ENCODE results near the gene SRSF4. TPM values are rescaled to one million over a fixed set of nuclear protein-coding genes. Genes with fewer than 3 reads are reported as not detected.

Gene SRSF4
- total and polyA plus RNA-seq, 4 donors = 56.7 to 69.3 (median 67.7) TPM

DNA sequence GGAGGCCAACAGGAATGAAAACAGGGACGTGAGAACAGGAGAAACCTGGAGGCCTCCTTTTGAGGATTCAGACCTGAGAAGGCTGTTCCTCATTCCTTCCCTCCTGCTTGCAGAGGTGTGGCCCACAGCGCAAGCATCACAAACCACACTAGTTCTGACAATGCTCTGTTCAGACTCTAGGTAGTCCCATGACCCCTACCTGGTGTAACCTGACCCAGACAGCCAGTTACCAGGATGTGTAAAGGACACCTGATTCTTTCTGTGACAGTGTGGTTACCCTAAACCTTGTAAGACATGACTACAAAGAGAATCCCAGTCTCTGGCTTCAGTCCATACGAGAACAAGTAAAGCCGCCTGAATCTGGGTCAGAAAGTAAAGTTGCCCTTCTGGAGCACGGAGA, 45.8 kb upstream of the SRSF4 start:
- TF ChIP-seq, protein P1, sequence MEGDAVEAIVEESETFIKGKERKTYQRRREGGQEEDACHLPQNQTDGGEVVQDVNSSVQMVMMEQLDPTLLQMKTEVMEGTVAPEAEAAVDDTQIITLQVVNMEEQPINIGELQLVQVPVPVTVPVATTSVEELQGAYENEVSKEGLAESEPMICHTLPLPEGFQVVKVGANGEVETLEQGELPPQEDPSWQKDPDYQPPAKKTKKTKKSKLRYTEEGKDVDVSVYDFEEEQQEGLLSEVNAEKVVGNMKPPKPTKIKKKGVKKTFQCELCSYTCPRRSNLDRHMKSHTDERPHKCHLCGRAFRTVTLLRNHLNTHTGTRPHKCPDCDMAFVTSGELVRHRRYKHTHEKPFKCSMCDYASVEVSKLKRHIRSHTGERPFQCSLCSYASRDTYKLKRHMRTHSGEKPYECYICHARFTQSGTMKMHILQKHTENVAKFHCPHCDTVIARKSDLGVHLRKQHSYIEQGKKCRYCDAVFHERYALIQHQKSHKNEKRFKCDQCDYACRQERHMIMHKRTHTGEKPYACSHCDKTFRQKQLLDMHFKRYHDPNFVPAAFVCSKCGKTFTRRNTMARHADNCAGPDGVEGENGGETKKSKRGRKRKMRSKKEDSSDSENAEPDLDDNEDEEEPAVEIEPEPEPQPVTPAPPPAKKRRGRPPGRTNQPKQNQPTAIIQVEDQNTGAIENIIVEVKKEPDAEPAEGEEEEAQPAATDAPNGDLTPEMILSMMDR (IDR thresholded peaks at IDR 0.05; ENCODE audit: control extremely low read depth, extremely low read depth) = no peak
- peaks cover 0 to 10% (median 3%) of the 10 kb centered on the region in 4 donors for H3K36me3 ChIP-seq (ENCODE audit: control insufficient read depth in 4 of 4, insufficient read depth in 4 of 4, low read length in 4 of 4)
- H3K9me3 ChIP-seq (ENCODE audit: control insufficient read depth in 4 of 4, insufficient read depth in 3 of 4, low read length in 3 of 4) = no peaks in the 10 kb centered on the region
- peaks cover 0 to 9% (median 6%) of the 10 kb centered on the region in 5 donors for H3K4me1 ChIP-seq (ENCODE audit: control insufficient read depth in 5 of 5, insufficient read depth in 5 of 5, low read length in 5 of 5)
- no peak overlapping the region for H3K27ac ChIP-seq (ENCODE audit: low read depth in 1 of 2, low read length in 1 of 2)
- H3K9ac ChIP-seq (ENCODE audit: insufficient read depth in 1 of 2, low read length in 2 of 2) = no peak overlapping the region
- no peak overlapping the region for H3K4me3 ChIP-seq
- no peaks in the 10 kb centered on the region for H3K27me3 ChIP-seq (ENCODE audit: control insufficient read depth in 3 of 3, insufficient read depth in 3 of 3, low read length in 2 of 3)
- no peak for ATAC-seq (ENCODE audit: insufficient read depth, low FRiP score)
- DNase-seq = no peak
- WGBS, 2 donors = 91% methylated on average over 5 of the region's 5 CpGs

DNA sequence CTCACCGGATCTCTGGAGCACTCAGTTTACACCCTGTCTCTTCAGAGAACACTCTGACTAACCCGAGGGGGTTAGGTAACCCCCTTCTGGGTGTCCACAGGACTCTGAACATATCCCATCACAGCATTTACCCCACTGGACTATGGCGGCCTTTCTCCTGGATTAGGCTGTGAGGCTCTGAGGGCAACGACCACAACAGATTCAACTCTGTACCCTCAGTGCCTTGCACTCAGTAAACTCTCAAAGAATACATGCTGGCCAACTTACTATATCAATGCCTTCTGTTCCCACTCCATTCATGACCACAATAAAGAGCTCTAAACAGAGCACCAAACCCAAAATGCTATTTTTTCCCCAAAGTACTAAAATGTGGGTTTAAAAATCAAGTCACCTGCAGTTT, 43.7 kb upstream of the SRSF4 start:
- no peaks in the 10 kb centered on the region for H3K9me3 ChIP-seq (ENCODE audit: control insufficient read depth in 4 of 4, insufficient read depth in 3 of 4, low read length in 3 of 4)
- TF ChIP-seq, protein P1 (IDR thresholded peaks at IDR 0.05; ENCODE audit: control extremely low read depth, extremely low read depth) = no peak
- H3K9ac ChIP-seq (ENCODE audit: insufficient read depth in 1 of 2, low read length in 2 of 2) = no peak overlapping the region
- peaks cover 0 to 14% (median 5%) of the 10 kb centered on the region in 4 donors for H3K36me3 ChIP-seq (ENCODE audit: control insufficient read depth in 4 of 4, insufficient read depth in 4 of 4, low read length in 4 of 4)
- no peak for DNase-seq
- no peaks in the 10 kb centered on the region for H3K27me3 ChIP-seq (ENCODE audit: control insufficient read depth in 3 of 3, insufficient read depth in 3 of 3, low read length in 2 of 3)
- WGBS, 2 donors = 93 to 98% methylated on average over 4 of the region's 4 CpGs
- peaks cover 0 to 8% (median 3%) of the 10 kb centered on the region in 5 donors for H3K4me1 ChIP-seq (ENCODE audit: control insufficient read depth in 5 of 5, insufficient read depth in 5 of 5, low read length in 5 of 5)
- H3K4me3 ChIP-seq = no peak overlapping the region
- H3K27ac ChIP-seq (ENCODE audit: low read depth in 1 of 2, low read length in 1 of 2) = no peak overlapping the region
- no peak for ATAC-seq (ENCODE audit: insufficient read depth, low FRiP score)

DNA sequence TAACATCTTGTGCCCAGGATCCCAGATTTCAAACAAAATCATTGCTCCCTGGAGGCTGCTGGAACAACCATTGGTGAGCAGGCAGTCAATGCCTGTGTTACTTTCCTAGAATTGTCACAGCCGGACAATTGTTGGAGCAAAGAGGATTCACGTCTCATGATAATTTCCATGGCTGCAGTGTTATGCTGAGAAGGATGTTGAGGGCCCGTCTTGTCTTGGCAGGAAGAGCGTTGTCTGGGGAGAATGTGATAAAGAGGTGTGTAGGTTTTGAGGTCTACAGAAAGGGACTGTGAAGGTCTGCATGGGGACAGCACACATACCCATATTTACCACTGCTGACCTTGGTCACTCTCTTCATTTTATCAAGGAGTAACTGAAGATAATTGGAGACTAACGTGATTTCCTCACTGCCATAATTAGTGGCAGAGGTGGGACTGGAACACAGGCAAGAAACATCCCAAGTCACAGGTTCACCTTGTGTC, 42.7 kb upstream of the SRSF4 start:
- ATAC-seq (ENCODE audit: insufficient read depth, low FRiP score) (no peak), DNase-seq (no peak)
- Histone ChIP-seq H3K4me1 (ENCODE audit: control insufficient read depth in 5 of 5, insufficient read depth in 5 of 5, low read length in 5 of 5) (no peaks in the 10 kb centered on the region), H3K36me3 (ENCODE audit: control insufficient read depth in 4 of 4, insufficient read depth in 4 of 4, low read length in 4 of 4) (peaks cover 0 to 16% (median 7%) of the 10 kb centered on the region in 4 donors), H3K9me3 (ENCODE audit: control insufficient read depth in 4 of 4, insufficient read depth in 3 of 4, low read length in 3 of 4) (no peaks in the 10 kb centered on the region), H3K9ac (ENCODE audit: insufficient read depth in 1 of 2, low read length in 2 of 2) (no peak overlapping the region), H3K4me3 (no peak overlapping the region), H3K27me3 (ENCODE audit: control insufficient read depth in 3 of 3, insufficient read depth in 3 of 3, low read length in 2 of 3) (no peaks in the 10 kb centered on the region), H3K27ac (ENCODE audit: low read depth in 1 of 2, low read length in 1 of 2) (no peak overlapping the region)
- 93 to 94% methylated on average over 5 of the region's 5 CpGs for WGBS, 2 donors
- TF ChIP-seq, protein P1 (IDR thresholded peaks at IDR 0.05; ENCODE audit: control extremely low read depth, extremely low read depth) = no peak

DNA sequence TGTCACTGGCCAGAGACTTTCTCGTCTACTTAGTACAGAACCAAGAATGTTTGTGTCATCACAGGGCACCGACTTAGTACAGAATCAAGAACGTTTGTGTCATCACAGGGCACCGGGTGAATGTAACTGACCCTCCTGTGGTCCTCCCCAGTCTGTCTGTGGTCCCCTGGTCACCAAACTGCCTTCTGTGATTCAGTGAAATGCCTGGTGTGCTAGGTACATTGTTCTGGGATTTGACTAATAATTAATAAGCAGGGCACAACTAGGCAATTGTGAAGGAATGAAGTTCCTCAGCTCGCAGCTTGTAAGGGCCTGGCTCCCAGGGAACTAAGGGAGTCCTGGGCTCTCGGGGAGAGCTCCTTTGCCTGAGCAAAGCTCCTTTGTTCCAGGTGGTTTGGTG, 41.8 kb upstream of the SRSF4 start:
- Histone ChIP-seq H3K9me3 (ENCODE audit: control insufficient read depth in 4 of 4, insufficient read depth in 3 of 4, low read length in 3 of 4) (no peaks in the 10 kb centered on the region), H3K4me1 (ENCODE audit: control insufficient read depth in 5 of 5, insufficient read depth in 5 of 5, low read length in 5 of 5) (no peaks in the 10 kb centered on the region), H3K27ac (ENCODE audit: low read depth in 1 of 2, low read length in 1 of 2) (no peak overlapping the region), H3K27me3 (ENCODE audit: control insufficient read depth in 3 of 3, insufficient read depth in 3 of 3, low read length in 2 of 3) (no peaks in the 10 kb centered on the region), H3K4me3 (no peak overlapping the region), H3K36me3 (ENCODE audit: control insufficient read depth in 4 of 4, insufficient read depth in 4 of 4, low read length in 4 of 4) (peaks cover 0 to 16% (median 8%) of the 10 kb centered on the region in 4 donors), H3K9ac (ENCODE audit: insufficient read depth in 1 of 2, low read length in 2 of 2) (no peak overlapping the region)
- TF ChIP-seq, protein P1 (IDR thresholded peaks at IDR 0.05; ENCODE audit: control extremely low read depth, extremely low read depth) = no peak
- DNase-seq (no peak), ATAC-seq (ENCODE audit: insufficient read depth, low FRiP score) (no peak)
- 82 to 88% methylated on average over 6 of the region's 6 CpGs for WGBS, 2 donors
